GM19328 (cell line): ENCODE results near the gene CCDC158.
"Not testable (repeated sequence)": the region's sequence is repeated elsewhere in the genome, so short reads cannot be mapped to it uniquely, and the experiment has no call there.

Experiments
- ATAC-seq: cut with Tn5 transposase; IDR thresholded peaks from one replicate; pipeline ENCODE4 v1.9.1; 2021; ENCODE audit warnings: mild to moderate bottlenecking, moderate library complexity; ENCODE audit not compliant: unreplicated experiment

CCDC158 gene

GRCh38 chr4:76420762-76421581, at the start of gene CCDC158:
Gene CCDC158 (minus strand): TSS chr4:76421141. CDS start chr4:76403207, 17,934 bp downstream.
- no peak for ATAC-seq

GRCh38 chr4:76470532-76470931, 49.6 kb upstream of the CCDC158 start:
- ATAC-seq: no peak

GRCh38 chr4:76470064-76470463, 49.1 kb upstream of the CCDC158 start:
- ATAC-seq: no peak

- ATAC-seq: no peak
Measured at GRCh38 chr4:76463568-76463967, 42.6 kb upstream of the CCDC158 start.

- ATAC-seq: no peak
Measured at GRCh38 chr4:76459291-76459723, 38.4 kb upstream of the CCDC158 start.

GRCh38 chr4:76458825-76459224, 37.9 kb upstream of the CCDC158 start:
- ATAC-seq: no peak

GRCh38 chr4:76458297-76458696, 37.4 kb upstream of the CCDC158 start:
- no peak for ATAC-seq

GRCh38 chr4:76457885-76458284, 36.9 kb upstream of the CCDC158 start:
- no peak for ATAC-seq

- ATAC-seq: not testable (repeated sequence)
Measured at GRCh38 chr4:76454073-76454472, 33.1 kb upstream of the CCDC158 start.

- no peak for ATAC-seq
Measured at GRCh38 chr4:76453232-76453631, 32.3 kb upstream of the CCDC158 start.

GRCh38 chr4:76449833-76450232, 28.9 kb upstream of the CCDC158 start:
- ATAC-seq: no peak

GRCh38 chr4:76449362-76449767, 28.4 kb upstream of the CCDC158 start:
- ATAC-seq: no peak

- ATAC-seq: no peak
Measured at GRCh38 chr4:76448211-76448610, 27.3 kb upstream of the CCDC158 start.

- no peak for ATAC-seq
Measured at GRCh38 chr4:76447393-76447851, 26.5 kb upstream of the CCDC158 start.

- ATAC-seq: no peak
Measured at GRCh38 chr4:76445911-76446310, 25.0 kb upstream of the CCDC158 start.

- ATAC-seq: no peak
Measured at GRCh38 chr4:76443376-76443775, 22.4 kb upstream of the CCDC158 start.

- no peak for ATAC-seq
Measured at GRCh38 chr4:76442807-76443206, 21.9 kb upstream of the CCDC158 start.

GRCh38 chr4:76441881-76442280, 20.9 kb upstream of the CCDC158 start:
- ATAC-seq: no peak

- ATAC-seq: no peak
Measured at GRCh38 chr4:76439491-76439890, 18.6 kb upstream of the CCDC158 start.

GRCh38 chr4:76435528-76436319, 14.8 kb upstream of the CCDC158 start:
- no peak for ATAC-seq

GRCh38 chr4:76434901-76435527, 14.1 kb upstream of the CCDC158 start, which contains the start of gene SHROOM3:
Gene SHROOM3 (plus strand): TSS chr4:76435229. CDS start chr4:76436053, 824 bp downstream.
- no peak for ATAC-seq
